HCT116 (cell line): ENCODE results near the gene TRPC1. TPM values are rescaled to one million over a fixed set of nuclear protein-coding genes. Genes with fewer than 3 reads are reported as not detected.

ENCODE experiments used
- ATAC-seq: fragments of 200-7000 bp; cut with Tn5 transposase; 2 replicates; pipeline ENCODE4 v1.9.1; 2020; ENCODE audit warnings: mild to moderate bottlenecking, moderate library complexity
- BruUV-seq: library from RNA; stranded (reverse); fragments of 400-500 nt; replicated peaks from 2 replicates; lab custom pipeline; 2021; lab: Mats Ljungman, UMichigan
- CTCF ChIA-PET: fragments of 300-600 bp; sonication (Branson Sonifier 250); formaldehyde crosslinking; loops from one replicate; lab custom pipeline; 2021; ENCODE audit warnings: antibody characterized with exemption; lab: Charles Lee
- POLR2A ChIA-PET: fragments of 300-600, 350-600 bp; sonication (Branson Sonifier 250); formaldehyde crosslinking; loops from one replicate; lab custom pipeline; 2021; ENCODE audit warnings: antibody characterized with exemption; lab: Charles Lee
- RAD21 ChIA-PET, 2 experiments: fragments of 300-600 bp; sonication (Branson Sonifier 250); formaldehyde crosslinking; loops; one replicate each; lab custom pipeline; 2023; ENCODE audit warnings: low total read pairs in 2 of 2; ENCODE audit not compliant: uncharacterized antibody in 2 of 2, unreplicated experiment in 2 of 2, low non-redundant PET in 1 of 2; lab: Charles Lee
- DNase-seq: peaks from one replicate; pipeline ENCODE4 v3.0.0-alpha.2; 2010; ENCODE audit warnings: low read depth, low spot score
- H2AFZ ChIP-seq: fragments of 200-600 bp; shearing (Covaris generic), sonication (generic); 2 replicates; pipeline ENCODE4 v1.6.1; 2017; ENCODE audit warnings: low read depth, mixed run types, mixed read lengths, antibody characterized with exemption, low read length; ENCODE audit not compliant: poor library complexity, severe bottlenecking
- H3K27ac ChIP-seq: 2 replicates; pipeline ENCODE4 v1.5.1; 2012; ENCODE audit warnings: low read depth, low read length
- H3K27me3 ChIP-seq: fragments of 200-600 bp; sonication (generic); 2 replicates; pipeline ENCODE4 v1.6.1; 2016; ENCODE audit warnings: mixed run types, low read length, mixed read lengths; ENCODE audit not compliant: insufficient read depth
- H3K36me3 ChIP-seq, 2 experiments: fragments of 200-500 bp in 1 of 2; fragments of 200-600 bp in 1 of 2; sonication (Bioruptor generic) in 1 of 2; sonication (generic) in 1 of 2; 2 replicates each; pipeline versions ENCODE4 v1.5.1 to v1.6.1; 2014 to 2016; ENCODE audit warnings: low read length in 2 of 2, inconsistent platforms in 1 of 2, mixed read lengths in 1 of 2, mixed run types in 1 of 2; ENCODE audit not compliant: insufficient read depth in 2 of 2, control insufficient read depth in 1 of 2
- H3K4me1 ChIP-seq, 2 experiments: fragments of 200-600 bp in 1 of 2; sonication (generic) in 1 of 2; 2 replicates each; pipeline versions ENCODE4 v1.5.1 to v1.6.1; 2012 to 2017; ENCODE audit warnings: low read length in 2 of 2, inconsistent platforms in 1 of 2, mild to moderate bottlenecking in 1 of 2, mixed read lengths in 1 of 2, mixed run types in 1 of 2, moderate library complexity in 1 of 2; ENCODE audit not compliant: insufficient read depth in 2 of 2, control insufficient read depth in 1 of 2
- H3K4me2 ChIP-seq: fragments of 200-600 bp; sonication (generic); 2 replicates; pipeline ENCODE4 v1.6.1; 2017; ENCODE audit warnings: mixed run types, low read length, mixed read lengths
- H3K4me3 ChIP-seq, 2 experiments: fragments of 200-600 bp in 1 of 2; sonication (generic) in 1 of 2; replicated peaks in 1 of 2; 2 replicates each; pipeline ENCODE4 v1.5.1; 2011 to 2016; ENCODE audit warnings: low read length in 2 of 2, control low read depth in 1 of 2, low read depth in 1 of 2, mild to moderate bottlenecking in 1 of 2, mixed read lengths in 1 of 2, mixed run types in 1 of 2
- H3K79me2 ChIP-seq: fragments of 200-600 bp; sonication (generic); 2 replicates; pipeline ENCODE4 v1.6.1; 2017; ENCODE audit warnings: mild to moderate bottlenecking, mixed run types, low read length, moderate library complexity, mixed read lengths; ENCODE audit not compliant: insufficient read depth
- H3K9ac ChIP-seq: fragments of 200-600 bp; sonication (generic); 2 replicates; pipeline ENCODE4 v1.6.1; 2016; ENCODE audit warnings: low read length, mixed read lengths
- H3K9me2 ChIP-seq: fragments of 200-600 bp; sonication (generic), shearing (Covaris generic); 2 replicates; pipeline ENCODE4 v1.6.1; 2017; ENCODE audit warnings: mixed run types, mild to moderate bottlenecking, moderate library complexity; ENCODE audit not compliant: insufficient read depth
- H3K9me3 ChIP-seq, 2 experiments: fragments of 200-500 bp in 1 of 2; fragments of 200-600 bp in 1 of 2; sonication (Bioruptor generic) in 1 of 2; sonication (generic) in 1 of 2; 2 replicates each; pipeline ENCODE4 v1.6.1; 2014 to 2017; ENCODE audit warnings: low read length in 2 of 2, mixed read lengths in 2 of 2, inconsistent platforms in 1 of 2, low read depth in 1 of 2, mild to moderate bottlenecking in 1 of 2, mixed run types in 1 of 2, moderate library complexity in 1 of 2; ENCODE audit not compliant: control insufficient read depth in 1 of 2, insufficient read depth in 1 of 2
- H4K20me1 ChIP-seq: fragments of 200-600 bp; sonication (generic), shearing (Covaris generic); 2 replicates; pipeline ENCODE4 v1.6.1; 2017; ENCODE audit warnings: mixed run types, mild to moderate bottlenecking, moderate library complexity; ENCODE audit not compliant: insufficient read depth
- CBX3 ChIP-seq: IDR thresholded peaks from 2 replicates; pipeline ENCODE4 v1.6.1; 2012; ENCODE audit warnings: low read depth
- CEBPB ChIP-seq: IDR thresholded peaks from 2 replicates; pipeline ENCODE4 v1.6.1; 2012; ENCODE audit warnings: low read depth
- EZH2 ChIP-seq: fragments of 200-600 bp; sonication (generic); IDR thresholded peaks from 2 replicates; pipeline ENCODE4 v1.6.1; 2017; ENCODE audit warnings: antibody characterized with exemption, mixed run types
- EZH2phosphoT487 ChIP-seq: fragments of 200-600 bp; IDR thresholded peaks from 2 replicates; pipeline ENCODE4 v1.6.1; 2018; ENCODE audit warnings: antibody characterized with exemption, borderline replicate concordance
- FOSL1 ChIP-seq: IDR thresholded peaks from 2 replicates; pipeline ENCODE4 v1.6.1; 2012; ENCODE audit warnings: low read depth
- JUND ChIP-seq: IDR thresholded peaks from 2 replicates; pipeline ENCODE4 v1.6.1; 2012
- POLR2A ChIP-seq: IDR thresholded peaks from 2 replicates; pipeline ENCODE4 v1.7.0; 2011; ENCODE audit warnings: borderline replicate concordance; ENCODE audit not compliant: insufficient read depth, insufficient read length; ENCODE audit errors: extremely low read depth
- POLR2AphosphoS5 ChIP-seq: IDR thresholded peaks from 2 replicates; pipeline ENCODE4 v1.6.1; 2011; ENCODE audit warnings: mild to moderate bottlenecking, low read depth, low read length, moderate library complexity
- RAD21 ChIP-seq: IDR thresholded peaks from 2 replicates; pipeline ENCODE4 v1.6.1; 2012; ENCODE audit warnings: low read depth, mild to moderate bottlenecking
- REST ChIP-seq: IDR thresholded peaks from 2 replicates; pipeline ENCODE4 v1.6.1; 2012; ENCODE audit warnings: low read depth
- SIN3A ChIP-seq: IDR thresholded peaks from 2 replicates; pipeline ENCODE4 v1.6.1; 2012; ENCODE audit warnings: low read depth
- SRF ChIP-seq: IDR thresholded peaks from 2 replicates; pipeline ENCODE4 v1.6.1; 2012; ENCODE audit warnings: low read depth
- TCF7L2 ChIP-seq: IDR thresholded peaks from 2 replicates; pipeline ENCODE4 v1.7.0; 2011; ENCODE audit warnings: borderline replicate concordance, inconsistent platforms; ENCODE audit not compliant: insufficient read depth, insufficient read length; ENCODE audit errors: extremely low read depth
- YY1 ChIP-seq: IDR thresholded peaks from 2 replicates; pipeline ENCODE4 v1.6.1; 2011; ENCODE audit warnings: low read length, low read depth, moderate library complexity, mild to moderate bottlenecking; ENCODE audit not compliant: insufficient replicate concordance; ENCODE audit errors: extremely low read depth
- ZFX ChIP-seq: fragments of 450-650 bp; IDR thresholded peaks from 2 replicates; pipeline ENCODE4 v1.6.1; 2017
- ZNF274 ChIP-seq: fragments of 200-500 bp; sonication (Bioruptor generic); IDR thresholded peaks from 2 replicates; pipeline ENCODE4 v1.6.1; 2014; ENCODE audit warnings: mild to moderate bottlenecking, low read depth, low read length, inconsistent platforms
- intact Hi-C: fragments of 100-400 bp; cut with micrococcal nuclease; formaldehyde crosslinking; loops from 2 replicates; pipeline ENCODE4 v1.10.0; 2022
- total RNA-seq: library from RNA; stranded (reverse); gene quantifications from one replicate; pipeline ENCODE4 v1.2.1, GENCODE V29; 2021; ENCODE audit not compliant: unreplicated experiment
- TF ChIP-seq, protein P1 (sequence below), 3 experiments: fragments of 200-600 bp in 1 of 3; sonication (generic) in 1 of 3; IDR thresholded peaks in 2 of 3; conservative IDR thresholded peaks in 1 of 3; 2 replicates each; pipeline ENCODE4 v1.5.1; 2012 to 2017; ENCODE audit warnings: low read depth in 2 of 3, low read length in 2 of 3, antibody characterized with exemption in 1 of 3, borderline replicate concordance in 1 of 3, control low read depth in 1 of 3, mild to moderate bottlenecking in 1 of 3, mixed read lengths in 1 of 3, mixed run types in 1 of 3, moderate library complexity in 1 of 3; ENCODE audit not compliant: insufficient read depth in 1 of 3

The TRPC1 gene
- total RNA-seq, 1 experiment from 2014 or later: 6.1 TPM

DNA sequence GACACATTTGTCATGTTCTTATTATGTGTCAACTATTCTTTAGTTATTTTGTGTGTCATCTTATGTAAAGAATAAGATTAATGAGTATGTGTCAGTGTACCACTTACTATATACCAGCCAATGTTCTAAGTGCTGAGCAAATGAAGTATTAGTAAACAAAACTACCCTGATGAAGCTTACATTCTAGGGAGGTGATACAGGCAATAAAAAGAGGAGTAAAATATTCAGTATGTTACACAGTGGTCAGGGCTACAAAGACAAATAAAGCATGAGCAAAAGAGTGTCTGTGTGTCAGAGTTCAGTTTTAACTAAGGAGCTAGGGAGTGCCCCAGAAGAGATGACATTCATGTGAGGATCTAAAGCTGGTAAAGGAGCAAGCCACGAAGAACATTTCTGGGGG is 79.1 kb downstream of the TRPC1 start:
- no peak for ATAC-seq
- no peak for TF ChIP-seq POLR2A
- TF ChIP-seq TCF7L2: no peak
- TF ChIP-seq, protein P1, sequence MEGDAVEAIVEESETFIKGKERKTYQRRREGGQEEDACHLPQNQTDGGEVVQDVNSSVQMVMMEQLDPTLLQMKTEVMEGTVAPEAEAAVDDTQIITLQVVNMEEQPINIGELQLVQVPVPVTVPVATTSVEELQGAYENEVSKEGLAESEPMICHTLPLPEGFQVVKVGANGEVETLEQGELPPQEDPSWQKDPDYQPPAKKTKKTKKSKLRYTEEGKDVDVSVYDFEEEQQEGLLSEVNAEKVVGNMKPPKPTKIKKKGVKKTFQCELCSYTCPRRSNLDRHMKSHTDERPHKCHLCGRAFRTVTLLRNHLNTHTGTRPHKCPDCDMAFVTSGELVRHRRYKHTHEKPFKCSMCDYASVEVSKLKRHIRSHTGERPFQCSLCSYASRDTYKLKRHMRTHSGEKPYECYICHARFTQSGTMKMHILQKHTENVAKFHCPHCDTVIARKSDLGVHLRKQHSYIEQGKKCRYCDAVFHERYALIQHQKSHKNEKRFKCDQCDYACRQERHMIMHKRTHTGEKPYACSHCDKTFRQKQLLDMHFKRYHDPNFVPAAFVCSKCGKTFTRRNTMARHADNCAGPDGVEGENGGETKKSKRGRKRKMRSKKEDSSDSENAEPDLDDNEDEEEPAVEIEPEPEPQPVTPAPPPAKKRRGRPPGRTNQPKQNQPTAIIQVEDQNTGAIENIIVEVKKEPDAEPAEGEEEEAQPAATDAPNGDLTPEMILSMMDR (IDR thresholded peaks at IDR 0.05 in 2 of 3, conservative IDR thresholded peaks at IDR 0.05 in 1 of 3; ENCODE audit: borderline replicate concordance in 1 of 3, insufficient read depth in 1 of 3, low read depth in 2 of 3, low read length in 2 of 3): no peak
- TF ChIP-seq JUND: no peak
- no peak for TF ChIP-seq CBX3
- TF ChIP-seq ZFX: no peak
- no peak for TF ChIP-seq ZNF274
- no peak for TF ChIP-seq REST
- TF ChIP-seq SRF: no peak
- TF ChIP-seq CEBPB: no peak
- TF ChIP-seq EZH2: no peak
- no peak for TF ChIP-seq FOSL1
- no peak for TF ChIP-seq EZH2phosphoT487
- no peak for TF ChIP-seq RAD21
- TF ChIP-seq SIN3A: no peak
- TF ChIP-seq POLR2AphosphoS5: no peak
- TF ChIP-seq YY1: no peak

More for the DNA sequence above, 79.1 kb downstream of the TRPC1 start:
- H3K27ac ChIP-seq: no peak overlapping the region
- CTCF ChIA-PET: no interaction called here
- H3K4me3 ChIP-seq: no peak overlapping the region
- no peaks in the 10 kb centered on the region for H3K36me3 ChIP-seq
- H3K9me2 ChIP-seq: no peaks in the 10 kb centered on the region
- RAD21 ChIA-PET: no interaction called here
- H3K9me3 ChIP-seq: no peaks in the 10 kb centered on the region
- H3K4me2 ChIP-seq: no peak overlapping the region
- no peaks in the 10 kb centered on the region for H4K20me1 ChIP-seq
- no peak overlapping the region for H2AFZ ChIP-seq
- H3K79me2 ChIP-seq: no peaks in the 10 kb centered on the region
- no TSS peak for BruUV-seq
- no peak overlapping the region for H3K9ac ChIP-seq
- POLR2A ChIA-PET: no interaction called here
- intact Hi-C loops: no loop called here
- no peaks in the 10 kb centered on the region for H3K27me3 ChIP-seq
- DNase-seq: no peak
- H3K4me1 ChIP-seq: peaks cover 0 to 2% of the 10 kb centered on the region in 2 experiments; a peak in 1 of 4 replicates
